Measurements from ENCODE around the gene TTC39B. TPM values are rescaled to one million over a fixed set of nuclear protein-coding genes. Genes with fewer than 3 reads are reported as not detected.
A peak's percentile ranks its signal among the peaks of the same experiment; 100 is the strongest.

TTC39B gene
- total and polyA plus RNA-seq, 2 donors (not counting 3 experiments of a cell fraction or from before 2014, with no cell fraction given): 1.0 to 5.4 TPM

DNA sequence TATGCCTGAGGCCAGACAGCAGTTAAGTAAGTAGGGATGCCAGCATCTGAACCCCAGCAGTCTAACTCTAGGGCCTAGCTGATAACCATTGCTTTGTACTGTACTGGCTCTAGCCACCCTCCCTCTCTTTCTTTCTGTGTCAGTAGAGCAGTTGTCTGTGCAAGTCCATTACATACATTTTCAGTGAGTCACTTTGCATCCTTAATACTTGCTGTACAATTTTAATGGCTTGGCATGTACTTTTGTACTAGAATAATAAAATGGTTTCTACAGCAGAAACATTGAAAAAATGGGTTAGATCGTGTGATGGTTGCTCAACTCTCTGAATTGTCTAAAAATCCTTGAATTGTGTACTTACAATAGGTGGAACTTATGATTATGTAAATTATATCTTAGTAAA is 1.5 kb upstream of the TTC39B start:
- Histone ChIP-seq H3K9me3 (replicated peaks; ENCODE audit: control insufficient read depth, insufficient read depth, low read length) (no peaks in the 10 kb centered on the region), H3K4me1 (ENCODE audit: control insufficient read depth, extremely low read depth, insufficient read depth, low read length) (peaks cover 4% of the 10 kb centered on the region), H3K36me3 (ENCODE audit: control insufficient read depth in 2 of 2, extremely low read depth in 1 of 2, insufficient read depth in 2 of 2, low read length in 2 of 2) (no peaks in the 10 kb centered on the region), H3K4me2 (ENCODE audit: insufficient read depth, low read length) (no peak overlapping the region), H3K27ac (ENCODE audit: insufficient read depth, low read depth, low read length) (no peak overlapping the region), H3K4me3 (replicated peaks in 1 of 3; ENCODE audit: insufficient read depth in 1 of 3, low read depth in 1 of 3, low read length in 3 of 3) (no peak overlapping the region), H2AFZ (ENCODE audit: low read depth, low read length) (no peak overlapping the region), H3K9ac (replicated peaks; ENCODE audit: extremely low read depth, insufficient read depth, low read length) (no peak overlapping the region), H3K79me2 (ENCODE audit: control insufficient read depth, insufficient read depth, low read length) (no peaks in the 10 kb centered on the region), H4K20me1 (replicated peaks; ENCODE audit: control insufficient read depth, extremely low read depth, insufficient read depth, low read length) (no peaks in the 10 kb centered on the region), H3K27me3 (ENCODE audit: control insufficient read depth in 2 of 2, insufficient read depth in 2 of 2, low read length in 2 of 2) (no peaks in the 10 kb centered on the region), H3K9me1 (replicated peaks; ENCODE audit: control insufficient read depth, extremely low read depth, insufficient read depth, low read length) (no peaks in the 10 kb centered on the region)
- peak; percentile 31 for TF ChIP-seq FOS (IDR thresholded peaks at IDR 0.05; ENCODE audit: borderline replicate concordance, insufficient read depth, low read length)
- TF ChIP-seq, protein P1, sequence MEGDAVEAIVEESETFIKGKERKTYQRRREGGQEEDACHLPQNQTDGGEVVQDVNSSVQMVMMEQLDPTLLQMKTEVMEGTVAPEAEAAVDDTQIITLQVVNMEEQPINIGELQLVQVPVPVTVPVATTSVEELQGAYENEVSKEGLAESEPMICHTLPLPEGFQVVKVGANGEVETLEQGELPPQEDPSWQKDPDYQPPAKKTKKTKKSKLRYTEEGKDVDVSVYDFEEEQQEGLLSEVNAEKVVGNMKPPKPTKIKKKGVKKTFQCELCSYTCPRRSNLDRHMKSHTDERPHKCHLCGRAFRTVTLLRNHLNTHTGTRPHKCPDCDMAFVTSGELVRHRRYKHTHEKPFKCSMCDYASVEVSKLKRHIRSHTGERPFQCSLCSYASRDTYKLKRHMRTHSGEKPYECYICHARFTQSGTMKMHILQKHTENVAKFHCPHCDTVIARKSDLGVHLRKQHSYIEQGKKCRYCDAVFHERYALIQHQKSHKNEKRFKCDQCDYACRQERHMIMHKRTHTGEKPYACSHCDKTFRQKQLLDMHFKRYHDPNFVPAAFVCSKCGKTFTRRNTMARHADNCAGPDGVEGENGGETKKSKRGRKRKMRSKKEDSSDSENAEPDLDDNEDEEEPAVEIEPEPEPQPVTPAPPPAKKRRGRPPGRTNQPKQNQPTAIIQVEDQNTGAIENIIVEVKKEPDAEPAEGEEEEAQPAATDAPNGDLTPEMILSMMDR (IDR thresholded peaks at IDR 0.05; ENCODE audit: extremely low read depth in 1 of 2, insufficient read depth in 1 of 2, low read depth in 1 of 2, low read length in 2 of 2): no peak
- FAIRE-seq (no peak), DNase-seq (ENCODE audit: low read depth, low spot score) (no peak)
- dilution Hi-C loops (cut with MboI; ENCODE audit: extremely low pct_ligation_motif_present, low sequenced_read_pairs): no loop called here
- CTCF ChIA-PET: interaction anchor here (1.0 kb wide), 1 partner anchor 166 kb away, joined by 3 read pairs; no protein-coding TSS in a partner anchor
- no TSS peak for BruUV-seq (replicated peaks)
- intact Hi-C loops (cut with micrococcal nuclease): loop anchor here (5.0 kb wide), 2 partner anchors 204 to 299 kb away; partner anchors contain the start of gene PSIP1
- POLR2A ChIA-PET: no interaction called here

DNA sequence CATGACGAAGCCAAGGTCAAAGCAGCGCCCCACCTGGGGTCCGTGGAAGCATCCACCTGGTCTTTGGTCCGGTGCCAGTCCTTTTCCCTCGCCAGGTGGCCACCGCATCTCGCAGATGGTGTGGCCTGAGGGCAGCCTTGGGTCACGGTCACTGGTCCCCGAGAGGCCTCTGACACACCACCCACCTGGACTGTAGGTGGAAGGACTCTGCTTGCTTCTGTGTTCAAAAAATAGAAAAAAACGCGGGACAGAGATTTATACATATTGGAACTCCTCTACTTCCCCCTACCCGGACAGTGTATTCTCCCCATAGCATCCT is 466 bp upstream of the TTC39B start:
- Histone ChIP-seq H3K4me3 (replicated peaks in 1 of 3; ENCODE audit: insufficient read depth in 1 of 3, low read depth in 1 of 3, low read length in 3 of 3) (peak overlapping the region in 2 of 3 experiments; percentile 10 to 63), H3K27me3 (ENCODE audit: control insufficient read depth in 2 of 2, insufficient read depth in 2 of 2, low read length in 2 of 2) (no peaks in the 10 kb centered on the region), H3K27ac (ENCODE audit: insufficient read depth, low read depth, low read length) (no peak overlapping the region), H3K4me1 (ENCODE audit: control insufficient read depth, extremely low read depth, insufficient read depth, low read length) (peaks cover 4% of the 10 kb centered on the region), H4K20me1 (replicated peaks; ENCODE audit: control insufficient read depth, extremely low read depth, insufficient read depth, low read length) (no peaks in the 10 kb centered on the region), H3K9ac (replicated peaks; ENCODE audit: extremely low read depth, insufficient read depth, low read length) (no peak overlapping the region), H3K36me3 (ENCODE audit: control insufficient read depth in 2 of 2, extremely low read depth in 1 of 2, insufficient read depth in 2 of 2, low read length in 2 of 2) (no peaks in the 10 kb centered on the region), H3K79me2 (ENCODE audit: control insufficient read depth, insufficient read depth, low read length) (no peaks in the 10 kb centered on the region), H3K9me1 (replicated peaks; ENCODE audit: control insufficient read depth, extremely low read depth, insufficient read depth, low read length) (no peaks in the 10 kb centered on the region), H3K9me3 (replicated peaks; ENCODE audit: control insufficient read depth, insufficient read depth, low read length) (no peaks in the 10 kb centered on the region), H3K4me2 (ENCODE audit: insufficient read depth, low read length) (peak overlapping the region; percentile 49), H2AFZ (ENCODE audit: low read depth, low read length) (peak overlapping the region; percentile 71)
- DNase-seq (ENCODE audit: low read depth, low spot score) (no peak), FAIRE-seq (no peak)
- dilution Hi-C loops (cut with MboI; ENCODE audit: extremely low pct_ligation_motif_present, low sequenced_read_pairs) (no loop called here), intact Hi-C loops (cut with micrococcal nuclease) (loop anchor here (1.0 to 5.0 kb wide), 8 partner anchors 11 to 300 kb away; partner anchors contain the start of genes PSIP1 and SNAPC3)
- ChIA-PET POLR2A (interaction anchor here (0.6 kb wide), 1 partner anchor 20 kb away, joined by 9 read pairs; no protein-coding TSS in a partner anchor), CTCF (interaction anchor here (0.8 to 1.2 kb wide), 5 partner anchors 8 to 204 kb away, joined by 3 to 5 read pairs (median 4); partner anchors contain the start of gene PSIP1)
- BruUV-seq (replicated peaks): no TSS peak
- TF ChIP-seq GATA2 (IDR thresholded peaks at IDR 0.05; ENCODE audit: insufficient read depth, insufficient read length, low read depth, low read length) (no peak), POLR2AphosphoS5 (IDR thresholded peaks at IDR 0.05; ENCODE audit: insufficient read depth, low read depth, low read length) (no peak), JUN (IDR thresholded peaks at IDR 0.05; ENCODE audit: borderline replicate concordance, insufficient read depth, insufficient read length, low read depth) (no peak), FOS (IDR thresholded peaks at IDR 0.05; ENCODE audit: borderline replicate concordance, insufficient read depth, low read length) (no peak), MYC (IDR thresholded peaks at IDR 0.05; ENCODE audit: low read depth, low read length) (no peak), POLR2A (IDR thresholded peaks at IDR 0.05; ENCODE audit: low read depth, low read length) (no peak), EZH2 (IDR thresholded peaks at IDR 0.05; ENCODE audit: borderline replicate concordance, low read depth, low read length, severe bottlenecking) (no peak)
- TF ChIP-seq, protein P1 (IDR thresholded peaks at IDR 0.05; ENCODE audit: extremely low read depth in 1 of 2, insufficient read depth in 1 of 2, low read depth in 1 of 2, low read length in 2 of 2): no peak
- TF ChIP-seq, protein P2, sequence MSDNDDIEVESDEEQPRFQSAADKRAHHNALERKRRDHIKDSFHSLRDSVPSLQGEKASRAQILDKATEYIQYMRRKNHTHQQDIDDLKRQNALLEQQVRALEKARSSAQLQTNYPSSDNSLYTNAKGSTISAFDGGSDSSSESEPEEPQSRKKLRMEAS (IDR thresholded peaks at IDR 0.05; ENCODE audit: insufficient read depth, insufficient read length): no peak

All from endothelial cell of umbilical vein (primary cell).